ENCODE results near the gene FUT1. TPM values are rescaled to one million over a fixed set of nuclear protein-coding genes. Genes with fewer than 3 reads are reported as not detected.

FUT1 gene
- total and polyA plus RNA-seq, 2 donors (not counting 1 experiment from before 2014, with no cell fraction given) = not detected

- H2AFZ ChIP-seq (ENCODE audit: insufficient read depth, low read depth, low read length, poor library complexity, severe bottlenecking) = peak within 1 kb of the TSS; percentile 91
- peak within 1 kb of the TSS; percentile 88 for H3K9ac ChIP-seq (ENCODE audit: low read length)
- peaks cover 0 to 18% (median 0%) of the 10 kb centered on the region in 3 donors for H3K9me3 ChIP-seq (ENCODE audit: control extremely low read depth in 1 of 3, control insufficient read depth in 2 of 3, insufficient read depth in 1 of 3, low read length in 2 of 3)
- no peaks in the 10 kb centered on the region for H3K36me3 ChIP-seq (replicated peaks in 1 of 2; ENCODE audit: control extremely low read depth in 1 of 2, control insufficient read depth in 1 of 2, extremely low read depth in 1 of 2, insufficient read depth in 2 of 2, low read length in 1 of 2)
- Mint-ChIP-seq H3K4me3 (peak within 1 kb of the TSS; percentile 98), H3K4me1 (peaks cover 17% of the 10 kb centered on the region), H3K9me3 (ENCODE audit: insufficient read depth) (no peaks in the 10 kb centered on the region), H3K27me3 (no peaks in the 10 kb centered on the region), H3K27ac (peak within 1 kb of the TSS; percentile 98)
- no peaks in the 10 kb centered on the region for H4K20me1 ChIP-seq (ENCODE audit: control insufficient read depth, insufficient read depth, low read length, poor library complexity, severe bottlenecking)
- peak within 1 kb of the TSS; percentile 92 to 93 for H3K27ac ChIP-seq (ENCODE audit: low read length in 2 of 2)
- 91% methylated on average over 33 of the region's 33 CpGs for WGBS (ENCODE audit: insufficient coverage)
- ATAC-seq (ENCODE audit: low read depth) (no peak), DNase-seq (no peak)
- H3K4me1 ChIP-seq (ENCODE audit: control insufficient read depth in 2 of 2, insufficient read depth in 2 of 2, low read length in 2 of 2) = peaks cover 11 to 23% of the 10 kb centered on the region in 2 donors
- TF ChIP-seq CTCF (IDR thresholded peaks at IDR 0.05) = no peak
- TF ChIP-seq EZH2 (IDR thresholded peaks at IDR 0.05; ENCODE audit: borderline replicate concordance, insufficient read depth, low read depth, low read length, poor library complexity, severe bottlenecking) = no peak
- H3K79me2 ChIP-seq (ENCODE audit: control insufficient read depth, insufficient read depth, low read length) = no peaks in the 10 kb centered on the region
- intact Hi-C loops (cut with micrococcal nuclease) = loop anchor here (1.0 to 10.0 kb wide), 3 partner anchors 153 to 1305 kb away; partner anchors contain the start of genes PPP1R15A, SYNGR4, TMEM143 and VRK3
- ChIA-PET POLR2A (interaction anchor here (1.4 kb wide), 1 partner anchor 82 kb away, joined by 3 read pairs; no protein-coding TSS in a partner anchor), CTCF (interaction anchor here (0.5 to 2.0 kb wide), 2 partner anchors 20 to 70 kb away, joined by 3 to 6 read pairs; no protein-coding TSS in a partner anchor)
- H3K27me3 ChIP-seq (replicated peaks in 1 of 4; ENCODE audit: control extremely low read depth in 1 of 4, control insufficient read depth in 3 of 4, insufficient read depth in 4 of 4, low read length in 3 of 4) = no peaks in the 10 kb centered on the region
- peak within 1 kb of the TSS; percentile 91 for H3K4me2 ChIP-seq (replicated peaks; ENCODE audit: low read depth, low read length, poor library complexity, severe bottlenecking)
- peak within 1 kb of the TSS in 4 of 5 experiments; percentile 61 to 91 (median 79) for H3K4me3 ChIP-seq (ENCODE audit: control extremely low read depth in 1 of 5, extremely low read depth in 1 of 5, insufficient read depth in 1 of 5, low read depth in 2 of 5, low read length in 4 of 5)
Observed at GRCh38 chr19:48719263-48720171, 32.9 kb downstream of the FUT1 start, which contains the start of gene MAMSTR. Gene MAMSTR (minus strand): TSS chr19:48719725. CDS start chr19:48719031, 694 bp downstream.
